PC-9 (cell line): Measurements from ENCODE around the gene BCKDHB.

ENCODE experiments used
- EZH2 ChIP-seq: fragments of 200-600 bp; sonication (generic); IDR thresholded peaks from 2 replicates; pipeline ENCODE4 v1.8.0; 2017; ENCODE audit warnings: antibody characterized with exemption, low read depth
- TF ChIP-seq, protein P1 (sequence below): fragments of 200-600 bp; sonication (generic); conservative IDR thresholded peaks from 2 replicates; pipeline ENCODE4 v1.6.1; 2017; ENCODE audit warnings: mixed run types, antibody characterized with exemption, mild to moderate bottlenecking, moderate library complexity

DNA sequence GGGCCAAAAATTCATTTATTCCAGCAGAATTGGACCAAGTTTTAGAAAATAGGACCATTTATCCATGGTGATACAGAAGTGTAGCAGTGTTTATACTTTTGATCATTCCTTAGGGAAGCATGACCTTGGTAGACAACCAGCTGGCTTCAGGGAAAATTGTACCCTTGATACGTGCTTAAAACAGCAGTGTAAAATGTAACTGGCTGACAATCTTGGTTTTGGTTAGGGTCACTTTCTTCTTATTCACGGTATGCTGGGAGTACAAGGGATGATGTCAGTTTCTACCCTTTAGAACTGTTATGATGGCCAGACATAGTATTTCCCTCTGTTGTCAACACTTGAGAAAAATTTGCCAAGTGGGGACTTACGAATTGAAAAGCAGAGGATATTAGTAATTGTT, 157.1 kb downstream of the BCKDHB start:
- TF ChIP-seq, protein P1, sequence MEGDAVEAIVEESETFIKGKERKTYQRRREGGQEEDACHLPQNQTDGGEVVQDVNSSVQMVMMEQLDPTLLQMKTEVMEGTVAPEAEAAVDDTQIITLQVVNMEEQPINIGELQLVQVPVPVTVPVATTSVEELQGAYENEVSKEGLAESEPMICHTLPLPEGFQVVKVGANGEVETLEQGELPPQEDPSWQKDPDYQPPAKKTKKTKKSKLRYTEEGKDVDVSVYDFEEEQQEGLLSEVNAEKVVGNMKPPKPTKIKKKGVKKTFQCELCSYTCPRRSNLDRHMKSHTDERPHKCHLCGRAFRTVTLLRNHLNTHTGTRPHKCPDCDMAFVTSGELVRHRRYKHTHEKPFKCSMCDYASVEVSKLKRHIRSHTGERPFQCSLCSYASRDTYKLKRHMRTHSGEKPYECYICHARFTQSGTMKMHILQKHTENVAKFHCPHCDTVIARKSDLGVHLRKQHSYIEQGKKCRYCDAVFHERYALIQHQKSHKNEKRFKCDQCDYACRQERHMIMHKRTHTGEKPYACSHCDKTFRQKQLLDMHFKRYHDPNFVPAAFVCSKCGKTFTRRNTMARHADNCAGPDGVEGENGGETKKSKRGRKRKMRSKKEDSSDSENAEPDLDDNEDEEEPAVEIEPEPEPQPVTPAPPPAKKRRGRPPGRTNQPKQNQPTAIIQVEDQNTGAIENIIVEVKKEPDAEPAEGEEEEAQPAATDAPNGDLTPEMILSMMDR, result no peak
- no peak for TF ChIP-seq EZH2
